ENCODE measurements around the gene PROZ.
A peak's percentile ranks its signal among the peaks of the same experiment; 100 is the strongest.

The PROZ gene

GRCh38 chr13:113125506-113126264, 32.8 kb upstream of the PROZ start:
- ATAC-seq (no peak), DNase-seq (no peak)
- Mint-ChIP-seq H3K36me3 (ENCODE audit: low read depth) (no peaks in the 10 kb centered on the region), H3K27ac (no peak overlapping the region), H3K9me3 (no peaks in the 10 kb centered on the region), H3K27me3 (peaks cover 28% of the 10 kb centered on the region), H3K4me3 (no peak overlapping the region), H3K4me1 (peaks cover 2% of the 10 kb centered on the region)

- Mint-ChIP-seq H3K36me3 (ENCODE audit: low read depth) (no peaks in the 10 kb centered on the region), H3K27ac (peak overlapping the region; percentile 6)
Observed at GRCh38 chr13:113126265-113127150, 31.9 kb upstream of the PROZ start.

GRCh38 chr13:113129480-113129879, 29.0 kb upstream of the PROZ start:
- H3K36me3 Mint-ChIP-seq (ENCODE audit: low read depth): no peaks in the 10 kb centered on the region
- H3K27me3 Mint-ChIP-seq: peaks cover 40% of the 10 kb centered on the region
- peaks cover 2% of the 10 kb centered on the region for H3K4me1 Mint-ChIP-seq
- no peak overlapping the region for H3K27ac Mint-ChIP-seq
- DNase-seq: no peak
- H3K9me3 Mint-ChIP-seq: no peaks in the 10 kb centered on the region
- peak overlapping the region; percentile 16 for H3K4me3 Mint-ChIP-seq
- no peak for ATAC-seq

More at GRCh38 chr13:113126265-113127150, 31.9 kb upstream of the PROZ start:
- Mint-ChIP-seq H3K4me3 (no peak overlapping the region), H3K9me3 (no peaks in the 10 kb centered on the region), H3K4me1 (peaks cover 2% of the 10 kb centered on the region), H3K27me3 (peaks cover 32% of the 10 kb centered on the region)
- no peak for DNase-seq
- no peak for ATAC-seq

GRCh38 chr13:113129921-113130750, 28.3 kb upstream of the PROZ start:
- Mint-ChIP-seq H3K4me3 (peak overlapping the region; percentile 3), H3K27ac (no peak overlapping the region), H3K36me3 (ENCODE audit: low read depth) (no peaks in the 10 kb centered on the region), H3K9me3 (no peaks in the 10 kb centered on the region), H3K27me3 (peaks cover 40% of the 10 kb centered on the region), H3K4me1 (peaks cover 2% of the 10 kb centered on the region)
- peak; percentile 52 for ATAC-seq
- peak; percentile 50 for DNase-seq

- DNase-seq: no peak
- Mint-ChIP-seq H3K27ac (no peak overlapping the region), H3K4me1 (no peaks in the 10 kb centered on the region), H3K4me3 (no peak overlapping the region), H3K27me3 (peaks cover 14% of the 10 kb centered on the region), H3K36me3 (ENCODE audit: low read depth) (no peaks in the 10 kb centered on the region), H3K9me3 (no peaks in the 10 kb centered on the region)
- no peak for ATAC-seq
Observed at GRCh38 chr13:113135281-113135760, 23.1 kb upstream of the PROZ start.

- Mint-ChIP-seq H3K4me3 (no peak overlapping the region), H3K9me3 (no peaks in the 10 kb centered on the region), H3K4me1 (no peaks in the 10 kb centered on the region), H3K27me3 (peaks cover 5% of the 10 kb centered on the region), H3K36me3 (ENCODE audit: low read depth) (no peaks in the 10 kb centered on the region), H3K27ac (no peak overlapping the region)
- no peak for ATAC-seq
- no peak for DNase-seq
Observed at GRCh38 chr13:113137691-113138298, 20.7 kb upstream of the PROZ start.

- H3K4me3 Mint-ChIP-seq: no peak overlapping the region
Observed at GRCh38 chr13:113138792-113139551, 19.5 kb upstream of the PROZ start.

GRCh38 chr13:113139577-113139976, 18.9 kb upstream of the PROZ start:
- no peak for DNase-seq
- Mint-ChIP-seq H3K4me1 (no peaks in the 10 kb centered on the region), H3K36me3 (ENCODE audit: low read depth) (no peaks in the 10 kb centered on the region), H3K9me3 (no peaks in the 10 kb centered on the region), H3K4me3 (no peak overlapping the region), H3K27ac (no peak overlapping the region), H3K27me3 (no peaks in the 10 kb centered on the region)
- ATAC-seq: no peak

More at GRCh38 chr13:113138792-113139551, 19.5 kb upstream of the PROZ start:
- Mint-ChIP-seq H3K9me3 (no peaks in the 10 kb centered on the region), H3K27me3 (peaks cover 5% of the 10 kb centered on the region), H3K27ac (no peak overlapping the region), H3K4me1 (no peaks in the 10 kb centered on the region), H3K36me3 (ENCODE audit: low read depth) (no peaks in the 10 kb centered on the region)
- ATAC-seq (no peak), DNase-seq (no peak)

- H3K27ac Mint-ChIP-seq: no peak overlapping the region
- no peaks in the 10 kb centered on the region for H3K9me3 Mint-ChIP-seq
Observed at GRCh38 chr13:113140677-113141600, 17.5 kb upstream of the PROZ start.

GRCh38 chr13:113141601-113141970, 16.9 kb upstream of the PROZ start:
- no peak overlapping the region for H3K4me3 Mint-ChIP-seq
- no peaks in the 10 kb centered on the region for H3K27me3 Mint-ChIP-seq
- ATAC-seq (no peak), DNase-seq (no peak)
- H3K36me3 Mint-ChIP-seq (ENCODE audit: low read depth): no peaks in the 10 kb centered on the region
- peaks cover 7% of the 10 kb centered on the region for H3K4me1 Mint-ChIP-seq
- no peaks in the 10 kb centered on the region for H3K9me3 Mint-ChIP-seq
- no peak overlapping the region for H3K27ac Mint-ChIP-seq

More at GRCh38 chr13:113140677-113141600, 17.5 kb upstream of the PROZ start:
- H3K4me1 Mint-ChIP-seq: peaks cover 5% of the 10 kb centered on the region
- H3K27me3 Mint-ChIP-seq: no peaks in the 10 kb centered on the region
- no peak for ATAC-seq
- H3K4me3 Mint-ChIP-seq: no peak overlapping the region
- H3K36me3 Mint-ChIP-seq (ENCODE audit: low read depth): no peaks in the 10 kb centered on the region
- DNase-seq: no peak

- no peak for DNase-seq
- ATAC-seq: no peak
- Mint-ChIP-seq H3K4me3 (no peak overlapping the region), H3K9me3 (no peaks in the 10 kb centered on the region), H3K4me1 (peaks cover 7% of the 10 kb centered on the region), H3K27ac (no peak overlapping the region), H3K36me3 (ENCODE audit: low read depth) (no peaks in the 10 kb centered on the region), H3K27me3 (no peaks in the 10 kb centered on the region)
Observed at GRCh38 chr13:113142876-113143275, 15.6 kb upstream of the PROZ start.

GRCh38 chr13:113143466-113144254, 14.8 kb upstream of the PROZ start:
- Mint-ChIP-seq H3K36me3 (ENCODE audit: low read depth) (no peaks in the 10 kb centered on the region), H3K9me3 (no peaks in the 10 kb centered on the region), H3K27ac (no peak overlapping the region), H3K4me3 (no peak overlapping the region), H3K4me1 (peaks cover 7% of the 10 kb centered on the region), H3K27me3 (no peaks in the 10 kb centered on the region)
- DNase-seq: no peak
- no peak for ATAC-seq

Data from activated naive CD8-positive, alpha-beta T cell treated with anti-CD3 and anti-CD28 coated beads, Interleukin-2, amount 50 U/mL, for 24 hours (primary cell).